BJ (cell line): Measurements from ENCODE around the gene HK2. TPM values are rescaled to one million over a fixed set of nuclear protein-coding genes. Genes with fewer than 3 reads are reported as not detected.

Source experiments
- CTCF ChIA-PET: fragments of 350-600 bp; formaldehyde crosslinking; extraction: SDS; loops from one replicate; lab custom pipeline; 2021; ENCODE audit warnings: antibody characterized with exemption, inconsistent platforms; lab: Yijun Ruan, JAX
- POLR2A ChIA-PET: fragments of 300-600 bp; sonication (Branson Sonifier 250); formaldehyde crosslinking; extraction: SDS; loops from one replicate; lab custom pipeline; 2021; ENCODE audit warnings: antibody characterized with exemption; lab: Charles Lee
- DNase-seq: peaks from one replicate; pipeline ENCODE4 v3.0.0-alpha.2; 2011; ENCODE audit warnings: low read depth
- H3K27me3 ChIP-seq: 2 replicates; pipeline ENCODE4 v1.6.0; 2011; ENCODE audit warnings: low read length; ENCODE audit not compliant: control insufficient read depth, insufficient read depth
- H3K36me3 ChIP-seq: 2 replicates; pipeline ENCODE4 v1.5.1; 2011; ENCODE audit warnings: low read length; ENCODE audit not compliant: control insufficient read depth, insufficient read depth
- H3K4me3 ChIP-seq: 2 replicates; pipeline ENCODE4 v1.5.1; 2011; ENCODE audit warnings: low read depth, mild to moderate bottlenecking, control low read depth, low read length
- CTCF ChIP-seq: IDR thresholded peaks from 2 replicates; pipeline ENCODE4 v1.5.1; 2011; ENCODE audit warnings: low read depth, mild to moderate bottlenecking, control low read depth, inconsistent platforms, low read length, moderate library complexity; ENCODE audit not compliant: insufficient read depth
- polyA plus RNA-seq: library from polyadenylated mRNA; depleted of rRNA; stranded (reverse); fragments of >200 nt; gene quantifications from 2 replicates; pipeline ENCODE4 v1.2.3, GENCODE V29; 2011

The HK2 gene
- polyA plus RNA-seq, 1 experiment = 21.8 TPM

GRCh38 chr2:74816540-74817303 lies 17.2 kb upstream of the HK2 start:
- H3K27me3 ChIP-seq = peaks cover 5% of the 10 kb centered on the region
- ChIA-PET POLR2A (no interaction called here), CTCF (interaction anchor here (1.1 to 1.2 kb wide), 2 partner anchors 19 to 102 kb away, joined by 3 read pairs; no protein-coding TSS in a partner anchor)
- H3K36me3 ChIP-seq = no peaks in the 10 kb centered on the region
- DNase-seq = no peak
- H3K4me3 ChIP-seq = no peak overlapping the region
- TF ChIP-seq CTCF = no peak

- POLR2A ChIA-PET = no interaction called here
- Histone ChIP-seq H3K27me3 (peaks cover 6% of the 10 kb centered on the region), H3K4me3 (no peak overlapping the region), H3K36me3 (no peaks in the 10 kb centered on the region)
- no peak for TF ChIP-seq CTCF
- no peak for DNase-seq
- CTCF ChIA-PET = no interaction called here
Observed at GRCh38 chr2:74817304-74817675, 16.6 kb upstream of the HK2 start.

GRCh38 chr2:74819702-74820101 lies 14.2 kb upstream of the HK2 start:
- TF ChIP-seq CTCF = no peak
- CTCF ChIA-PET = interaction anchor here (1.0 kb wide), 1 partner anchor 104 kb away, joined by 3 read pairs; no protein-coding TSS in a partner anchor
- DNase-seq = no peak
- H3K27me3 ChIP-seq = 0 out of 2 replicates have a peak, but pooled peaks cover 2% of the 10 kb centered on the region
- H3K36me3 ChIP-seq = no peaks in the 10 kb centered on the region
- POLR2A ChIA-PET = no interaction called here
- no peak overlapping the region for H3K4me3 ChIP-seq

- ChIA-PET CTCF (no interaction called here), POLR2A (no interaction called here)
- no peak overlapping the region for H3K4me3 ChIP-seq
- TF ChIP-seq CTCF = no peak
- peaks cover 2% of the 10 kb centered on the region; the same call in 1 of the 2 replicates for H3K27me3 ChIP-seq
- DNase-seq = no peak
- H3K36me3 ChIP-seq = no peaks in the 10 kb centered on the region
Observed at GRCh38 chr2:74821177-74822126, 12.5 kb upstream of the HK2 start.
